Prostate gland (tissue), 2 donors: ENCODE data around the gene NDRG3. TPM values are rescaled to one million over a fixed set of nuclear protein-coding genes. Genes with fewer than 3 reads are reported as not detected.
"Not testable (repeated sequence)": the region's sequence is repeated elsewhere in the genome, so short reads cannot be mapped to it uniquely, and the experiment has no call there.

Experiments
- DNase-seq: peaks from one replicate; pipeline ENCODE4 v3.0.0-alpha.2; 2019; ENCODE audit warnings: low spot score
- H3K27ac ChIP-seq, 2 donors: fragments of 200-600 bp; sonication (generic); 2 replicates each; pipeline ENCODE4 v1.5.1; 2017 to 2019
- H3K27me3 ChIP-seq: fragments of 200-600 bp; sonication (generic); replicated peaks from 2 replicates; pipeline ENCODE4 v1.5.1; 2019; ENCODE audit not compliant: insufficient read depth
- H3K36me3 ChIP-seq, 2 donors: fragments of 200-600 bp; sonication (generic); 1 replicate in 1 of 2; 2 replicates in 1 of 2; pipeline versions ENCODE4 v1.5.1 to v1.8.1; 2017 to 2019
- H3K4me1 ChIP-seq: fragments of 200-600 bp; sonication (generic); replicated peaks from 2 replicates; pipeline ENCODE4 v1.5.1; 2019
- H3K4me3 ChIP-seq, 2 donors: fragments of 200-600 bp; sonication (generic); 2 replicates each; pipeline ENCODE4 v1.5.1; 2017 to 2019
- H3K9me3 ChIP-seq: fragments of 200-600 bp; sonication (generic); 2 replicates; pipeline ENCODE4 v1.5.1; 2017
- CTCF ChIP-seq, 4 experiments: fragments of 200-600 bp in 2 of 4; fragments of 450-650 bp in 2 of 4; sonication (generic) in 2 of 4; IDR thresholded peaks; 1 replicate in 3 of 4; 2 replicates in 1 of 4; pipeline ENCODE4 v1.5.1; 2016 to 2019; ENCODE audit warnings: antibody characterized with exemption in 4 of 4, mild to moderate bottlenecking in 2 of 4, moderate library complexity in 2 of 4
- POLR2A ChIP-seq: fragments of 450-650 bp; IDR thresholded peaks from one replicate; pipeline ENCODE4 v1.6.1; 2016; ENCODE audit warnings: antibody characterized with exemption, mild to moderate bottlenecking
- POLR2AphosphoS5 ChIP-seq: sonication (generic); formaldehyde crosslinking; IDR thresholded peaks from one replicate; pipeline ENCODE4 v1.6.1; 2017; ENCODE audit warnings: antibody characterized with exemption
- WGBS: methylation state at CpG from one replicate; pipeline ENCODE4 v1.1.5; 2018; 5-methylcytosine and 5-hydroxymethylcytosine counted together
- intact Hi-C: fragments of 100-400 bp; cut with DNase I; formaldehyde crosslinking; loops from one replicate; pipeline ENCODE4 v1.14.2; 2022
- total RNA-seq, 2 donors: library from RNA; depleted of rRNA; stranded (reverse); fragments of >200 nt; gene quantifications; one replicate each; pipeline ENCODE4 v1.1.0, GENCODE V29; 2016

Gene NDRG3
- total RNA-seq, 2 donors from 2014 or later: 42.8 to 127 TPM

DNA sequence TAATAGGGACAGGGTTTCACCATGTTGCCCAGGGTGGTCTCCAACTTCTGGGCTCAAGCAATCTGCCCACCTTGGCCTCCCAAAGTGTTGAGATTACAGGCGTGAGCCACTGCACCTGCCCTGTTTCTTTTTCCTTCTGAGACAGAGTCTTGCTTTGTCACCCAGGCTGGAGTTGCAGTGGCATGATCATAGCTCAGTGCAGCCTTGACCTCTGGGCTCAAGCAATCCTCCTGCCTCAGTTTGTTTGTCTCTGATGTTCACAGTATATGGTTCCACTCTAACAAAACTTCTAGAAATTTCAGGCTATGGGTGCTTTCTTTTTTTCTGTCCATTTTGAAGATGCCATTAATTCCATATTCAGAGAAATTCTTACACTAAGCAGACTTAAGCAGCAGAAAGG, 33.1 kb downstream of the NDRG3 start:
- Histone ChIP-seq H3K27ac (no peak overlapping the region), H3K4me1 (no peaks in the 10 kb centered on the region), H3K9me3 (no peaks in the 10 kb centered on the region), H3K4me3 (no peak overlapping the region), H3K36me3 (no peaks in the 10 kb centered on the region), H3K27me3 (no peaks in the 10 kb centered on the region)
- TF ChIP-seq POLR2A: no peak
- no peak for TF ChIP-seq POLR2AphosphoS5
- no peak for TF ChIP-seq CTCF (IDR thresholded peaks at IDR 0.05)
- intact Hi-C loops: no loop called here
- DNase-seq: no peak
- WGBS: 87% methylated on average over 1 of the region's 1 CpG

DNA sequence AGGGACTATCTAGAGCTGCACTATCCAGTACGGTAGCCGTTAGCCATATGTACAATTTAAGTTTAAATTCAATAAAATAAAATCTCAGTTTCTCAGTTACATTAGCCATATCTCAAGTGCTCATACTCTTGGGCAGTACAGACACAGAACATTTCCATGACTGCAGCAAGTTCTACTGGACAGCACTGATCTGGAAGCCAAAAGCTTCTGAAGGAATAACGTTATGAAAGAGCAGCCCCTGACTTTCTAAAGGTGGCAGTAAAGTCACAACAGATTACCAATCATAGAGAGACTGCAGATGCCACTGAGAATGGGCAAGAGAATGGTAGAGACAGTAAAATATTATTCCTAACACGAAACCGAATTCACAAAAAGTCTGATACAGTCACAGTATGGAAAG, 36.8 kb downstream of the NDRG3 start:
- H3K4me3 ChIP-seq: no peak overlapping the region
- no peak overlapping the region for H3K27ac ChIP-seq
- H3K4me1 ChIP-seq: no peaks in the 10 kb centered on the region
- DNase-seq: no peak
- no peaks in the 10 kb centered on the region for H3K9me3 ChIP-seq
- TF ChIP-seq POLR2AphosphoS5 (no peak), POLR2A (no peak), CTCF (IDR thresholded peaks at IDR 0.05) (no peak)
- H3K36me3 ChIP-seq: no peaks in the 10 kb centered on the region
- intact Hi-C loops: no loop called here
- H3K27me3 ChIP-seq: no peaks in the 10 kb centered on the region
- 77% methylated on average over 5 of the region's 5 CpGs for WGBS

DNA sequence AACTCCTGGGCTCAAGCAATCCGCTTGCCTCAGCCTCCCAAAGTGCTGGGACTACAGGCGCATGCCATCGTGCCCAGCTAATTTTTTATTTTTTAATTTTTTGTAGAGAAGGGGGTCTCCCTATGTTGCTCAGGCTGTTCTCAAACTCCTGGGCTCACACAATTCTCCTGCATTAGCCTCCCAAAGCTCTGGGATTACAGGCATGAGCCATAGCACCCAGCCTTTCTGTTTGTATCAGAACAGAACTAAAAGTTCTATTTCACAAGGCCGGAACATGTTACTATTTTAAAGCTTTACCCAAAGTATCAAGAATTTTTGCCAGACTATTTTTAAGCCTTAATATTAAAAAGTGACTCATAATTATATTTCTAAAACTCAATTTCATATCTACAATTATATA, 42.4 kb downstream of the NDRG3 start:
- Histone ChIP-seq H3K27ac (no peak overlapping the region), H3K27me3 (no peaks in the 10 kb centered on the region), H3K36me3 (no peaks in the 10 kb centered on the region), H3K9me3 (no peaks in the 10 kb centered on the region), H3K4me3 (no peak overlapping the region), H3K4me1 (no peaks in the 10 kb centered on the region)
- intact Hi-C loops: no loop called here
- no peak for TF ChIP-seq POLR2AphosphoS5
- no peak for TF ChIP-seq POLR2A
- TF ChIP-seq CTCF (IDR thresholded peaks at IDR 0.05): no peak
- no peak for DNase-seq
- WGBS: 86% methylated on average over 4 of the region's 4 CpGs

- WGBS: 78% methylated on average over 3 of the region's 3 CpGs
- H3K4me1 ChIP-seq: no peaks in the 10 kb centered on the region
- intact Hi-C loops: no loop called here
- H3K27me3 ChIP-seq: no peaks in the 10 kb centered on the region
- H3K27ac ChIP-seq: no peak overlapping the region
- H3K9me3 ChIP-seq: no peaks in the 10 kb centered on the region
- DNase-seq: no peak
- TF ChIP-seq POLR2A (no peak), POLR2AphosphoS5 (no peak), CTCF (IDR thresholded peaks at IDR 0.05) (no peak)
- H3K4me3 ChIP-seq: no peak overlapping the region
- no peaks in the 10 kb centered on the region for H3K36me3 ChIP-seq
These were observed 45.5 kb downstream of the NDRG3 start for GRCh38 chr20:36700438-36700837.

DNA sequence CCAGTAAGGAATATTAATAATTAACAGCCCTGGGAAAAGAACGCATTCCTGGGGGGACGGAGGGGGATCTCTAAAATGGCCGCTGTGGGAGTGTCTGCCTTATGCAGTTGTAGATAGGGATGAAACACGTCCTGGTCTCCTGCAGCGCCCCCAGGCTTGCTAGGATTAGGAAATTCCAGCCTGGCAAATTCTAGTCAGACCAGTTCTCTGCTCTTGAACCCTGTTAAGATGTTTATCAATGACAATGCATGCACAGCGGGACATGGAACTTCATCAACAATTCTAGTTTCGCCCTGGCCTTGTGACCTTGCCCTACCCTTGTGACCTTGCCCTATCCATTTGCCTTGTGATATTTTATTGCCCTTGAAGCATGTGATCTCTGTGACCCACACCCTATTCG, 50.4 kb downstream of the NDRG3 start:
- H3K27ac ChIP-seq, H3K27me3 ChIP-seq, intact Hi-C loops, H3K36me3 ChIP-seq, H3K9me3 ChIP-seq, H3K4me1 ChIP-seq, DNase-seq, H3K4me3 ChIP-seq: not testable (repeated sequence)
- 88% methylated on average over 8 of the region's 8 CpGs for WGBS

- no peaks in the 10 kb centered on the region for H3K36me3 ChIP-seq
- DNase-seq: no peak
- H3K27ac ChIP-seq: no peak overlapping the region
- 67% methylated on average over 7 of the region's 7 CpGs for WGBS
- no peaks in the 10 kb centered on the region for H3K4me1 ChIP-seq
- no peak for TF ChIP-seq POLR2AphosphoS5
- TF ChIP-seq CTCF (IDR thresholded peaks at IDR 0.05): no peak
- TF ChIP-seq POLR2A: no peak
- H3K27me3 ChIP-seq: no peaks in the 10 kb centered on the region
- no peak overlapping the region for H3K4me3 ChIP-seq
- H3K9me3 ChIP-seq: no peaks in the 10 kb centered on the region
- intact Hi-C loops: no loop called here
These were observed 57.3 kb downstream of the NDRG3 start for GRCh38 chr20:36688630-36689029.
